NCI-H82 treated with DMSO at 0.1 percent for 48 hours (cell line): ENCODE results near the gene PNLIPRP2.

Source experiments
- DNase-seq: peaks from one replicate; lab custom pipeline; 2025; ENCODE audit not compliant: unreplicated experiment; lab: John Stamatoyannopoulos, UW

PNLIPRP2 gene

GRCh38 chr10:116620423-116621400 lies at the start of gene PNLIPRP2:
TSS of gene PNLIPRP2 (plus strand) at chr10:116620953.
- no peak for DNase-seq

- DNase-seq: no peak
These were observed 46.0 kb upstream of the PNLIPRP2 start for GRCh38 chr10:116574797-116575196.

- no peak for DNase-seq
These were observed 32.7 kb upstream of the PNLIPRP2 start for GRCh38 chr10:116587878-116588591.

- DNase-seq: no peak
These were observed 31.8 kb upstream of the PNLIPRP2 start for GRCh38 chr10:116588995-116589394.

- DNase-seq: no peak
These were observed 30.8 kb upstream of the PNLIPRP2 start for GRCh38 chr10:116589926-116590325.

- peak; percentile 36 for DNase-seq
These were observed 29.9 kb upstream of the PNLIPRP2 start, which contains the start of gene PNLIPRP1 for GRCh38 chr10:116590590-116591444. TSS of gene PNLIPRP1 (plus strand) at chr10:116590959. CDS start at chr10:116591130, 171 bp downstream.

GRCh38 chr10:116593139-116593740 lies 27.5 kb upstream of the PNLIPRP2 start:
- DNase-seq: no peak

- DNase-seq: no peak
These were observed 26.2 kb upstream of the PNLIPRP2 start for GRCh38 chr10:116594525-116595035.

- DNase-seq: no peak
These were observed 24.7 kb upstream of the PNLIPRP2 start for GRCh38 chr10:116596062-116596461.

- DNase-seq: no peak
These were observed 23.2 kb upstream of the PNLIPRP2 start for GRCh38 chr10:116597543-116597942.

GRCh38 chr10:116598329-116598728 lies 22.4 kb upstream of the PNLIPRP2 start:
- DNase-seq: no peak

- DNase-seq: no peak
These were observed 20.8 kb upstream of the PNLIPRP2 start for GRCh38 chr10:116599991-116600390.

GRCh38 chr10:116602648-116603400 lies 17.9 kb upstream of the PNLIPRP2 start:
- DNase-seq: no peak

- no peak for DNase-seq
These were observed 14.7 kb upstream of the PNLIPRP2 start for GRCh38 chr10:116606061-116606483.

- no peak for DNase-seq
These were observed 13.4 kb upstream of the PNLIPRP2 start for GRCh38 chr10:116607336-116607735.

- DNase-seq: no peak
These were observed 11.8 kb upstream of the PNLIPRP2 start for GRCh38 chr10:116608686-116609594.

GRCh38 chr10:116610443-116611152 lies 10.2 kb upstream of the PNLIPRP2 start:
- no peak for DNase-seq

GRCh38 chr10:116611153-116611545 lies 9.6 kb upstream of the PNLIPRP2 start:
- DNase-seq: no peak
